K562 treated with DMSO at 1 percent for 4 hours (cell line): ENCODE measurements around the gene HPN. TPM values are rescaled to one million over a fixed set of nuclear protein-coding genes. Genes with fewer than 3 reads are reported as not detected.

Source experiments
- total RNA-seq: library from RNA; unstranded; fragments of 300-600 nt; gene quantifications from 2 replicates; pipeline ENCODE4 v1.2.3, GENCODE V29; 2022; ENCODE audit not compliant: insufficient read depth

Gene HPN
- total RNA-seq = 2.3 and 3.3 TPM in 2 replicates

DNA sequence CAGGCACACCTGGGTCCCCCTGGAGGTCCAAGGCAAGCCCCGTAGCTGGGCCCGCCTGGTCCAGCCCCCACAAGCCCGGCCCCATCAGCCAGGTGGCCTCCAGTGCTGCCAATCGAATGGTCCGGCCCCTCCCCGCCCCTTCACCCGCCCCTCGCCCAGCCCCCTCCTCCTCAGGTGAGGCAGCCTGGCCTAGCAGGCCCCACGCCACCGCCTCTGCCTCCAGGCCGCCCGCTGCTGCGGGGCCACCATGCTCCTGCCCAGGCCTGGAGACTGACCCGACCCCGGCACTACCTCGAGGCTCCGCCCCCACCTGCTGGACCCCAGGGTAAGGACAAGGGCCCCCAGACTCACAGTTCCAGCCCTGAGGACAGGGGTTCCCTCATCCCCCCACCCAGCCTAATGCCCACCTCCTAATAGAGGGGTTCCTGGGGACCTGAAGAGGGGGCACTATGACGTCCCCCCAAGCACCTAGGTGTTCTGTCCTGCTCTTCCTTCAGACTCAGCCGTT lies at the start of gene HPN:
HPN (plus strand) TSS at position 174 of the 508 bp plus-strand sequence. CDS start 786 bp downstream, outside the sequence.

GRCh38 chr19:34999498-35000337 lies 41.8 kb upstream of the HPN start, which contains the start of gene GRAMD1A:
GRAMD1A (plus strand) TSS chr19:35000323; CDS start chr19:35000479, 156 bp downstream.

GRCh38 chr19:35030257-35031071 lies 11.1 kb upstream of the HPN start, which contains the start of gene SCN1B:
SCN1B (plus strand) TSS chr19:35030470; CDS start chr19:35030821, 351 bp downstream.

DNA sequence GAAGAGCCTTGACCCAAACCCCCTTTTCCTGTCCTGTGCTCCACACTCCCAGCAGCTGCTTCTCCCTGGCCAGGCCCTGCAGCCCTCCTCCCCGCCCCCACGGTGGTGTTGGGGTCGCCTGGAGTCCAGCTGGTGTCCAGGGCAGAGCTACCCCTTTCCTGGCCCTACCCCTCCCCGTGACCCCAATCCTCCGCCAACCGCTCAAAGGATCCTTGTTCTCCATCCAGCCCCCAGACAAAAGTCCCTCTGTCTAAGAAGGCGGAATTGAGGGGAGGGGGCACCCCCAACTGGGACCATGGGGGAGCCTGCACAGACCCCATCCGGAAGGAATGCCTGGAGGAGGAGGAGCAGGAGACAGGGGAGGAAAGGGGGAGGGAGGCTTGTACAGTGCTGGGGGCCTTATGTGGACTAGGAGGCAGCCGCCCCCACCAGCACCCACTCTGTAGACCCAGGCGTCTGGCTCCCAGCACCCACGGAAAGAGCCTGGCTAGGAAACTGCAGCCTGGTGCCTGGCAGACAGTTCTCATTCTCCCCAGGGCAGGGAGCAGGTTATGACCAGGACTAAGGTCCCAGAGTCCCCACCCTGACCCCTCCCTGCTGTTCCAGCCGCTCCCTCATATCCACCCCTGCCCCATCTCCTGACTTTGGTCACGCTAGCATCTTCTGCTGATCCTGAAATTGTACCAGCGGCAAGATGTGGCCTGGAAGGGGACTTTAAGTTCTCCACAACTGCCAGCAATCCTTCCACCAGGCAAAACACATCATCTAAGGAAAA lies 73.8 kb downstream of the HPN start, which contains the start of gene FXYD3:
FXYD3 (plus strand) TSS at position 647 of the 775 bp plus-strand sequence. CDS start 3,554 bp downstream, outside the sequence.

Other genes starting within 250 kb of the HPN start
- 8.5 and 17.1 TPM in 2 replicates for gene ZNF30, start 114.8 kb upstream of the HPN start, total RNA-seq
- 2.9 and 3.1 TPM in 2 replicates for gene ZNF792, start 77.5 kb upstream of the HPN start, total RNA-seq
- gene GRAMD1A, start 41.4 kb upstream of the HPN start, total RNA-seq = 71.0 and 92.8 TPM in 2 replicates
- gene SCN1B, start 11.3 kb upstream of the HPN start, total RNA-seq = 4.4 and 5.1 TPM in 2 replicates
- not detected in 2 replicates for gene FXYD3, start 74.1 kb downstream of the HPN start, total RNA-seq
- 0.47 and 2.3 TPM in 2 replicates for gene LGI4, start 93.3 kb downstream of the HPN start, total RNA-seq
- not detected in 2 replicates for gene FXYD1, start 97.1 kb downstream of the HPN start, total RNA-seq
- gene FXYD7, start 101.5 kb downstream of the HPN start, total RNA-seq = 2.7 TPM in 1 of 2 replicates, not detected in the other
- 333 and 372 TPM in 2 replicates for gene FXYD5, start 113.0 kb downstream of the HPN start, total RNA-seq
- not detected in 2 replicates for gene FAM187B, start 187.0 kb downstream of the HPN start, total RNA-seq
- 53.8 and 59.3 TPM in 2 replicates for gene LSR, start 207.3 kb downstream of the HPN start, total RNA-seq
- gene USF2, start 227.2 kb downstream of the HPN start, total RNA-seq = 172 and 187 TPM in 2 replicates
- gene HAMP, start 240.8 kb downstream of the HPN start, total RNA-seq = 3.5 and 5.3 TPM in 2 replicates